Esophagus muscularis mucosa (tissue), 4 donors: ENCODE data around the gene ACTR1B. TPM values are rescaled to one million over a fixed set of nuclear protein-coding genes. Genes with fewer than 3 reads are reported as not detected.

Source experiments
- DNase-seq: peaks from one replicate; pipeline ENCODE4 v3.0.0-alpha.2; 2017; ENCODE audit errors: extremely low spot score
- H3K27ac ChIP-seq, 4 donors: fragments of 200-600 bp; sonication (generic); replicated peaks in 1 of 4; 1 replicate in 3 of 4; 2 replicates in 1 of 4; pipeline ENCODE4 v1.5.1; 2016 to 2019; ENCODE audit warnings: mild to moderate bottlenecking in 1 of 4
- H3K27me3 ChIP-seq, 4 donors: fragments of 200-600 bp; sonication (generic); one replicate each; pipeline versions ENCODE4 v1.5.1 to v1.6.0; 2016 to 2019
- H3K36me3 ChIP-seq, 4 donors: fragments of 200-600 bp; sonication (generic); one replicate each; pipeline ENCODE4 v1.5.1; 2016 to 2019
- H3K4me1 ChIP-seq, 4 donors: fragments of 200-600 bp; sonication (generic); one replicate each; pipeline ENCODE4 v1.5.1; 2016 to 2019
- H3K4me3 ChIP-seq, 4 donors: fragments of 200-600 bp; sonication (generic); 1 replicate in 2 of 4; 2 replicates in 2 of 4; pipeline ENCODE4 v1.5.1; 2016 to 2019; ENCODE audit warnings: mild to moderate bottlenecking in 4 of 4, moderate library complexity in 1 of 4
- H3K9me3 ChIP-seq, 4 donors: fragments of 200-600 bp; sonication (generic); 1 replicate in 3 of 4; 2 replicates in 1 of 4; pipeline ENCODE4 v1.5.1; 2016 to 2019
- CTCF ChIP-seq, 3 experiments: fragments of 200-600 bp in 2 of 3; fragments of 450-650 bp in 1 of 3; sonication (generic) in 2 of 3; IDR thresholded peaks; one replicate each; pipeline ENCODE4 v1.5.1; 2017 to 2019; ENCODE audit warnings: antibody characterized with exemption in 3 of 3, mild to moderate bottlenecking in 2 of 3, moderate library complexity in 1 of 3
- EP300 ChIP-seq: sonication (generic); formaldehyde crosslinking; IDR thresholded peaks from one replicate; pipeline ENCODE4 v1.6.1; 2017; ENCODE audit warnings: antibody characterized with exemption
- POLR2A ChIP-seq: fragments of 450-650 bp; IDR thresholded peaks from one replicate; pipeline ENCODE4 v1.6.1; 2017; ENCODE audit warnings: antibody characterized with exemption, moderate library complexity, mild to moderate bottlenecking, low read depth
- POLR2AphosphoS5 ChIP-seq, 2 donors: sonication (generic); formaldehyde crosslinking; IDR thresholded peaks; one replicate each; pipeline ENCODE4 v1.6.1; 2017; ENCODE audit warnings: antibody characterized with exemption in 2 of 2
- WGBS: methylation state at CpG from one replicate; pipeline ENCODE4 v1.1.5; 2018; 5-methylcytosine and 5-hydroxymethylcytosine counted together
- intact Hi-C: fragments of 100-400 bp; cut with DNase I; formaldehyde crosslinking; loops from one replicate; pipeline ENCODE4 v1.15.1; 2023
- total RNA-seq, 4 donors: library from RNA; depleted of rRNA; stranded (reverse); fragments of >200 nt; gene quantifications; one replicate each; pipeline versions ENCODE4 v1.1.0 to v1.2.1, GENCODE V29; 2016

The ACTR1B gene
- total RNA-seq, 4 donors from 2014 or later: 74.3 to 89.2 (median 83.9) TPM

- TF ChIP-seq EP300 (no peak), POLR2AphosphoS5 (IDR thresholded peaks at IDR 0.05) (no peak), POLR2A (no peak), CTCF (IDR thresholded peaks at IDR 0.05) (no peak)
- DNase-seq: no peak
- intact Hi-C loops: loop anchor here (10.0 kb wide), 1 partner anchor 680 kb away; no protein-coding TSS in a partner anchor
- Histone ChIP-seq H3K36me3 (no peaks in the 10 kb centered on the region), H3K27ac (no peak overlapping the region), H3K4me1 (no peaks in the 10 kb centered on the region), H3K27me3 (peaks cover 0 to 23% (median 0%) of the 10 kb centered on the region in 4 donors), H3K9me3 (no peaks in the 10 kb centered on the region), H3K4me3 (no peak overlapping the region)
- 96% methylated on average over 5 of the region's 5 CpGs for WGBS
Measured at GRCh38 chr2:97704989-97705388, 41.1 kb upstream of the ACTR1B start.

- H3K4me1 ChIP-seq: no peaks in the 10 kb centered on the region
- no peaks in the 10 kb centered on the region for H3K9me3 ChIP-seq
- 81% methylated on average over 3 of the region's 3 CpGs for WGBS
- DNase-seq: no peak
- peaks cover 0 to 18% (median 0%) of the 10 kb centered on the region in 4 donors for H3K27me3 ChIP-seq
- TF ChIP-seq POLR2AphosphoS5 (IDR thresholded peaks at IDR 0.05) (no peak), CTCF (IDR thresholded peaks at IDR 0.05) (no peak), EP300 (no peak), POLR2A (no peak)
- H3K4me3 ChIP-seq: no peak overlapping the region
- no peaks in the 10 kb centered on the region for H3K36me3 ChIP-seq
- intact Hi-C loops: loop anchor here (10.0 kb wide), 1 partner anchor 681 kb away; no protein-coding TSS in a partner anchor
- no peak overlapping the region for H3K27ac ChIP-seq
Measured at GRCh38 chr2:97703741-97704140, 39.9 kb upstream of the ACTR1B start.

- intact Hi-C loops: loop anchor here (10.0 kb wide), 1 partner anchor 682 kb away; no protein-coding TSS in a partner anchor
- peak; percentile 53 for DNase-seq
- Histone ChIP-seq H3K4me1 (no peaks in the 10 kb centered on the region), H3K9me3 (no peaks in the 10 kb centered on the region), H3K27ac (no peak overlapping the region), H3K36me3 (no peaks in the 10 kb centered on the region), H3K27me3 (peaks cover 0 to 11% (median 0%) of the 10 kb centered on the region in 4 donors), H3K4me3 (no peak overlapping the region)
- 95% methylated on average over 19 of the region's 19 CpGs for WGBS
- TF ChIP-seq EP300: no peak
- TF ChIP-seq CTCF (IDR thresholded peaks at IDR 0.05): no peak
- no peak for TF ChIP-seq POLR2AphosphoS5 (IDR thresholded peaks at IDR 0.05)
- no peak for TF ChIP-seq POLR2A
Measured at GRCh38 chr2:97702731-97703470, 39.1 kb upstream of the ACTR1B start.

GRCh38 chr2:97701851-97702465, 38.1 kb upstream of the ACTR1B start:
- intact Hi-C loops: loop anchor here (10.0 kb wide), 1 partner anchor 683 kb away; no protein-coding TSS in a partner anchor
- TF ChIP-seq POLR2A (no peak), POLR2AphosphoS5 (IDR thresholded peaks at IDR 0.05) (no peak), CTCF (IDR thresholded peaks at IDR 0.05) (no peak), EP300 (no peak)
- Histone ChIP-seq H3K36me3 (no peaks in the 10 kb centered on the region), H3K4me1 (peaks cover 0 to 3% (median 1%) of the 10 kb centered on the region in 4 donors), H3K27me3 (peaks cover 0 to 1% (median 0%) of the 10 kb centered on the region in 4 donors), H3K4me3 (no peak overlapping the region), H3K9me3 (no peaks in the 10 kb centered on the region), H3K27ac (no peak overlapping the region)
- DNase-seq: peak; percentile 86
- WGBS: 80% methylated on average over 6 of the region's 6 CpGs
